Hematopoietic multipotent progenitor cell treated with erythropoietin and hydrocortisone succinate and interleukin-3 and kit ligand, for 4 days (in vitro differentiated cells): ENCODE results near the gene RENBP.

Experiments
- DNase-seq: peaks from one replicate; pipeline ENCODE4 v3.0.0-alpha.2; 2015

RENBP gene

GRCh38 chrX:153953342-153953830 lies 8.9 kb upstream of the RENBP start:
- peak; percentile 80 for DNase-seq

DNA sequence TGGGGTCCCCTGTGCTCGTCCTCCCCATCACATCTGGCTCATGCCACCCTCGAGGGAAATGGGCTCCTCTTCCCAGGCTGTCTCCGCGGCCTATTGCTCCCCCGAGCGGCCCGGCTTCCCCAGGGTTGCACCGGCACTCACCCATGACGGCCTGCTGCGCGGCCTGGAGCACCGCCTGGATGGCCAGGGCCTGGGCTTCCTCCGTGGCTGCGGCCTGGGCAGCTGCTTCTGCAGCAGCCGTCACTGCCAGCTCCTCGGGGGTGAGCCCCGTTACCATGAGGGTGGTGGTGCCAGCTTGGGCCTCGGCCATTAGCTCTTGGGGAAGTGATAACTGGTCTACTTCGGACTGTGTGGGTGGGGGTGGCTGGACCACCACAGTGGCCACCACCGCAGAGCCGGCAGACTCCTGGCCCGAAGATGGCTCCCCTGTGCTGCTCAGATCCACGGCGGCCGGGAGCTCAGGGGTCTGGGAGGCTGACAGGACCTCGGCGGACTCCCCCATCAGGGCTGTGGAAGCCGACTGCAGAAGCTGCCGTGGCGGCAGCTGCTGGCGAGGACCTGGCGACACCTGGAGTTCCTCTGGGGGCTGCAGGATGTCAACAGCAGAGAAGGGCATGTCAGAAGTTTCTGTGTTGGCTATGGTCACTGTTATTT lies 8.1 kb upstream of the RENBP start:
- DNase-seq = no peak

DNA sequence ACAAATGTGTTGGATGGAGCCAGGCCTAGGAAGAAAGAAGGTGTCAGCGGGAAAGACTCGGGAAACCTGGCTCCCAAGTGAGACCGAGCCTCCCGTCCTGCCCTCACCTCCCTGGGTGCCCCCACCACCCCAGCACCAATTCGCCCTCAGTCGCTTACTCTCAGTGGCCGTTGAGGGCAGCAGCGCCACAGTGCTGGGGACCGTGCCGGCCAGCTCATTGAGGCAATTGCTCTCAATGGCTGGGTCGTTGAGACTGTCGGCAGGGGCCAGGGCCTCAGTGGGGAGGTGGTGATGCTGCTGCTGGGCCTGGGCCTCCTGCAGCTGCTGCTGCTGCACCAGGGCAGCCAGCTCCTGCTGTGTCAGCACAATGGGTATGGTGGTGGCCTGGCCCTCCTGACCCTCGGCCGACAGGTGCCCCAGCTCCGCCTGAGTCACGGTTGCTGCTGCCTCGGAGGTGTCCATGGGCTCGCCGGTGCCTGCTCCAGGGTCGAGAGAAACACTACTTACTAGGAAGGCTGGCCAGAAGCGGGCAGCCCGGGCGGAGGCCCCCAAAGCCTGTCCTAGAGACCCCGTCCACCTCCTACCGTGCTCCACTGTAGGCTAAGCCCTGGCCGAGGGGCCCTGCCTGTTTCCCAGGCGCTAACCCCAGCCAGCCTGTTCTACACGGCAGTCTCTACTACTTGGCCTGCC lies 7.4 kb upstream of the RENBP start:
- DNase-seq = no peak

DNA sequence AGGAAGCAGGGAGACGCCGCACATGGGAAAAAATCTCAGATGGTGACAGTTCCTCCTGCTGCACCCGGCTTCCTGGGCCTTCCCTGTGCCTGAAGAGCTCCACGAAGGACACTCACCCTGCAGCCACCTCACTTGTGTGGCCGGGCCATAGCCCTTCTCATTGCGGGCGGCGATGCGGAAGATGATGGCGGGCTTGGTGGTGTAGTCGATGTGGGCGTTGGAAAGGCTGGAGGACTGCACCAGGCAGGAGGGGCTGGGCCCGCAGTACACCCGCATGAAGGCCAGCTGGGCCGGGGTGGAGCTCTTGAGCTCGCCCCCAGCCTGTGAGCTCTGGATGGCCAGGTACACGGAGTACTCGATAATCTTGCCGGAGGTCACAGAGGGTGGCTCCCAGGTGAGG lies 5.7 kb upstream of the RENBP start:
- DNase-seq = no peak

DNA sequence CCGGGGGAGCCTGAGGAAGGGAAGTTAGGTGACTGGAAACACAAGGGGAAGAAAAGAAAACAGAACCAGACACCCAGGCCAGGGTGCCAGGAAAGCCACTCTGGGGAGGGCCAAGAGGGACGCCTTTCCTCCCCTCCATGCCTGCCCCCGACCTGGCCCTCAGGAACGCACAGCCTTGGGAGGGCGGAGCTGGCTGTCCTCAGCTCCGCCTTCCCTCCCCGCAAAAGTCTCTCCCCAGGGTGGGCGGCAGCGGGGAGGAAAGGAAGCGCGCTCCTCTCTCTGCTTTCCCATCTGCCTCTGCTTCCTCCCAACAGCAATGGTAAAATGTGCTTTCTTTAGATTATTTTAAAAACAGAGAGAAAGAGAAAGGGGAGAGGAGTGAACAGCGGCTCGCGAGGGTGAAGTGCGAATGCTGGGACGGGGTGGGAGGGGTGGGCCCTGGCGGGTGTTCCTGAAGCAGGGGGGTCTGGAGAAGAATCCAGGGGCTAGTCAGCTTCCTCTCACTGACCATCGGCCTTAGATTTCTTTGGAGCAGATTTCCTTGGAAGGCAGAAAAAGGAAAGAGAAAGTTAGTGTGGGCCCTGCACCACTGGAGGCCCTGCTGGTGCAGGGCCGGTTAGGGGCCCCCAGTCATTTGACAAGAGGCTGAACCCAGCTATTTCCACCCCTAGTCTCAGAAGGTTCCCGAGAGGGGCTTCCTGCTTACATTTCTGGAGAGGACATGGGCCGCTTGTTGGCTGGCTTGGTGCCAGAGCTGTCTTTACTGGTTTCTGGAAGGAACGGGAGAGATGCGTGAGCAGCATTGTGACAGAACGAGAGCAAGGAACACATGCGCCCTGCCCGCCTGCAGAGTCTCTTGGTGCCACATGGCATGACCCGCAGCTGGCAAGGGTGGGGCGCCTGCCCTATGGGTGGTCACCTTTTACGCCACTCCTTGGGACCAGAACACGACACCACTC lies 4.7 kb upstream of the RENBP start:
- DNase-seq = peak; percentile 51

DNA sequence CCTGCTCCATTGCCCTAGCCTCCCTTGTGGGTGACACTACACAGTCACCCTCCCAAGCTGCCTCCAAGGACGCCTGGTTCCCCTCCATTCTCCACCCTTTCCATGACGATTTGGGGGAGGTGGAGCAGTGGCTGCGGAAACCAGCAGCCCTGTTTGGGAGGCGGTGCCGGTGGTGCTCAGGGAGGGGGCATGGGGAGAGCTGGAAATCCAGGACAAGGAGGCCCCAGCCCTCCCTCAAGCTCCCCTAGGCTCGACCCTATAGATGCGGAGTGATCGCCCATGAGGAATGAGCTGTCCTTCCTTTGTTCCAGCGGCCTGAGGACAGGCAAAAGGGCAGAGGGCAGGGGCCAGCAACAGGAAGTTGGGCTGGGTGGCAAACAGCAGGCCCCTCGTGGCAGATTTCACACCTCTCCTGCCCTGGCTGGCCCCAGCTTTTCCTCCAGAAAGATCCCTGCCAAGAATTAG lies 3.6 kb upstream of the RENBP start:
- DNase-seq = no peak

DNA sequence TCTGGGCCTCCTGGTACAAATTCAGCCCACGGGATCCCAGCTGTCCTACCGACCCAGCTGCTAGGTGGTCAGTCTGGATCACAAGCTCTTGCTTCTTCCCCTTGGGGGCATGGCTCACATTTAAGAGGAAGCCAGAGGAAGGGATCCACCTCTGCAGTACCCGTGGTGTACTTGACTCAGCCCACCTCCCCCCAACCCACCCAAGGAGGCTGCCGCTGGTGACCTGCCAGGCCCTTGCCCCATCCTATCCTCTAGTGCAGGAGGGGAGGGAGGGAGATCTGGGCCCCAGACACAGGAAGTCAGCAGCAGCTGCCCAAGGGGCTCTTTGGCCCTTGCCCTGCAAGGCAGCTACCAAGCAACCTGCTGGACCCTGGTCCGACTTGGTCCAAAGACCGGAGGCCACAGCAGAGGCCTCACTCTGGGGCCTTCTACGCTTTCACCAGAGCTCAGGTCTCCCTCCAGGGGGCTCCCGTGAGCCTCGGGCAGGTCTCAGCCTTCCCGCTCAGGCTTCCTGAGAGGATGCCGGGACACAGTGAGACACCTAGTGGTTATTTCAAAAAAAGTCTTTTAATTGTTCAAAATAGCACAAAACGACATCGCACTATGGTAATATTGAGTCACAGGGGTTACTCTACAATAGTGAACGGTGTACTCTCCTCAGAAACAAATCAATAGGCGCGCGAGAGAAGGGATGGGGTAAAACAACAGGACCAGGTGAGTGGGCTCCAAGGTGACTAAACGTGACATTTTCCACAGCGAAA lies 2.7 kb upstream of the RENBP start:
- peak; percentile 92 for DNase-seq

- DNase-seq = no peak
Observed at GRCh38 chrX:153945956-153946943, 1.8 kb upstream of the RENBP start.

- DNase-seq = no peak
Observed at GRCh38 chrX:153944800-153945150, 332 bp upstream of the RENBP start.

GRCh38 chrX:153941336-153942252 lies 2.8 kb downstream of the RENBP start:
- peak; percentile 86 for DNase-seq

DNA sequence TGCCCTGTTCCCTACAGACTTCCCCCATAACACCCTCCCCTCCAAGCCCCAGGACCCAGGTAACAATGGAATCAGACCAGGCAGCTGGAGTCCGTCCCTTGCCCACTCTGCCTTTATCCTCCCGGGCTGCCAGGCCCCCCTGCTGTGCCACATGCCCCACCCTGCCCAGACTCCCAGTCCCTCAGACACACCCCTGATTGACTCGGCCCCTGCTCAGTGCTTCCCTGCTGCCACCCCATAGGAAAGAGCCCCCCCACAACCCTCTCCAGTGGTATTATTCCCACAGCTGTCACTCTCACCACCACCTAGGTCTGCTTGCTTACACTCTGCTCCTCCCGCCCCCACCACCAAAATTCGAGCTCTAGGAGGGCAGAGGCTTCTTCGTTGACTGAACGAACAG lies 4.9 kb downstream of the RENBP start:
- DNase-seq = no peak

DNA sequence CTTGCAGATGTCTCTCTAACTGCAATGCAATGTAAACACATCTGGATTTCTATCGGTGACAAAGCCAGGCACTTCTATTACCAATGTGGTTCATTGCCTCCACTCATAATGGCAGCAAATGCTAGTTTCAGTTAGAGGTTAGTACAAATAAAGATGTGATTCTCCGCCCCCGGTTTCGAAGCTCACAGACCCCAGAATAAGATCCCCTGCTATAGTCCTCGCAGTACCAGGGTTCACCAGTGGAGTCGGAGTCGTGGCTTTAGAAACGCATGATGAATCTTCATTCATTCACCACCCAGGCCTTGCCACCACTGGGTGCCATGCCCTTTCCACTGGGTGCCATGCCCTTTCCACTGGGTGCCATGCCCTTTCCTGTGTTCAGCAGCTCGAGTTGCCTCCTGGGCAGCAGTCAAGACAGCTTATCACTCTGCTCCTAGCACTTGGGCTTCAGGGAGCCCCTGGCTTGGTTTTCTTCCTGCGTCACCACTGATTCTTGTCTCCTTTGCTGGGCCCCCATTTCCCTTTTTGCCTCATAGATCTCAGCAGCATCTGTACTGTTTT lies 6.1 kb downstream of the RENBP start:
- peak; percentile 68 for DNase-seq

- DNase-seq = no peak
Observed at GRCh38 chrX:153937056-153937455, 7.4 kb downstream of the RENBP start.

DNA sequence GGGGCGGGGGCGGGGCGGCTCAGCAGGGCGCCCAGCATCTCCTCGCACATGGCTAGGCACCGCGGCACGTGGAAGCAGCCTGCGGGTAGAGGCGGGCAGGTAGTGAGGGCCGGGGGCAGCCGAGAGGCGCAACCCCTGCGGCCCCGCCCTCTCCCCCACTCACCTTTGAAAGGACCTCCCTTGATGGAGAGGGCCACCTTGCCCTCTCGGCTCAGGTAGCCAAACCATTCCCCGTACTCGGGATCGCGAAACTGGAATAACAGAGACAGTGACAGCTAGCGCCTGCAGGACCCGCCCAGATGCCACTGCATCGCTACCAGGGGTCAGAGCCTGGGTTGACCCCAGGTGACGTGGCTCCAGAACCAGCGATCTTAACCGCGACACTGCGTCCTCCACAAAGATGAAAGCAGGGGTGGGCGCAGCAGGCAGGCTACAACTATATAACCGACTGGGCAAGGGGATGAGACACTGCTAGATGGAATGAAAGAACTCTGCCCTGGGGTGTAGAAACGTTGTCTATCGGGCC lies 9.1 kb downstream of the RENBP start:
- no peak for DNase-seq

DNA sequence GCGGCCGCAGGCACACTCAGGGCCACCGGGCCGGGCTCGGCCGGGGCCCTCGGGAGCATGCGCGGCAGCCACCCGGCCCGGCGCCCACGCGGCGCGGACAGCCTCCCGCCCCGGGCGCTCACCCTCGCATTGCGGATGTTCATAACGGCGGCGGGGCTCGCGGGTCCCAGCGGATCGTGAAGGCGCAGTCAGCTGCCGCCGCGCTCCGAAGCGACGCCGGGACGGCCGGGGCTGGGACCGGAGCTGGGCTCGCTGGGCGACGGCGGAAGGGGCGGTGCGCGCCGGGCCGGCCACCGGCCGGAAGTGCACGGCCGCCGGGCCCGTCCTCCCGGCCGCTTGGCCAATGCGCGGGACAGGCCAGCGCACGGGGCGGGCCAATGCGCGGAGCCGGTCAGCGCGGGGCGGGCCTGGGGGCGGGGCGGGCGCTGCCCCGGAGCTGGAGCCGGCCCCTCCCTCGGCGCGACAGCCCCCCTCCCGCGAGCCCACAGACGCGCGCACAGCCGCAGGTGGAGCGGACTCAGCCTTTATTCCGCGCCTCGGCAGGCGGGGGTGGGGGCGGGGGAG lies 9.6 kb downstream of the RENBP start, which contains the start of gene NAA10:
Gene NAA10 (minus strand): TSS at position 276 of the 564 bp plus-strand sequence. CDS start 133 bp downstream, at position 143.
- peak; percentile 89 for DNase-seq

DNA sequence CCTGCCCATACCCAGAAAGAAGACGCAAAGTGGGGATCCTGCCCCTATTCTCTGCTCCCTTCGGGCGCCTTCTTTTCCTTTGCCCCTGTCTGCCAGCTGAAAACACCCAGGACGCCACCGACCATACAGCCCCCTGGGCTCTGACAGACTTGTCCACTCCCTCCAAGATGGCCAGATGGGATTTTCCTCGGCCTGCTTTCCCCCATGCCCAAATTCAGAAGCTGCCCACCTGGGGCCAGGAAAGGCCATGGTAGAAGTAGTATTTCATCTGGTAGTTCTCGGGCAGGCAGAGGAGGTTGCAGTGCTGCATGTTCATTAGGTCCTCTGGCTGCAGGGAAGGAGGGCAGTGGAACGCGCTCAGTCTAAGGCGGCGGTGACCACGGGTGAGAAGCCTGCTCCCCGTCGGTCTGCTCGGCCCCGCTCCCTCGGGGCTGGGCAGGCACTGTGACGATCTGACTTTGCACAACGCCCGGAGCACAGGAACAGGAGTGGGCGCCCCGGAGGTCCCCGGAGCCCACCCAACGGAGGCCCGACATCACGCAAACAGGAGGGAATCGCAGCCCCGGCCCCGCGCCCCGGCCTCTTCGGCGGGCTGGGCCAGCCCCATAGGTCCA lies 10.2 kb downstream of the RENBP start:
- DNase-seq = no peak

DNA sequence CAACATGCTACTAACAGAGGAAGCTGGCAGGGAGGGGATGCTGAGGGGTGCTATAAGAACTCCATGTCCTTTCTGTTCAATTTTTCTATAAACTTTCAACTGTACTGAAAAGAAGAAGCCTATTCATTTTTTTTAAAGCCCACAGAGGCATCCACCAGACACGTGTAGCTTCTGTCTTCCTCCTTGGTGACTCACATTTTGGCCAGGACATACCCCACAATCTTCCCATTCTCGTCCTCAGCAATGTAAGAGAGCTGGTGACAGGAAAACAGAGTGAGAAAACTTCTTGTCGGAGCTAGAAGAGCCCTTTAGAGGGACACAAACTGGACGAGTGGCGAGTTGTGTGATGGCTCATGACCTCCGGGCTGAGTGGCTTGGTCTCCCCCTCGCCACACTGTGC lies 10.7 kb downstream of the RENBP start:
- DNase-seq = no peak

GRCh38 chrX:153932220-153932915 lies 12.1 kb downstream of the RENBP start:
- DNase-seq = no peak
